Measurements from ENCODE around the gene TJP3.
"Not testable (repeated sequence)": the region's sequence is repeated elsewhere in the genome, so short reads cannot be mapped to it uniquely, and the experiment has no call there.

The TJP3 gene

DNA sequence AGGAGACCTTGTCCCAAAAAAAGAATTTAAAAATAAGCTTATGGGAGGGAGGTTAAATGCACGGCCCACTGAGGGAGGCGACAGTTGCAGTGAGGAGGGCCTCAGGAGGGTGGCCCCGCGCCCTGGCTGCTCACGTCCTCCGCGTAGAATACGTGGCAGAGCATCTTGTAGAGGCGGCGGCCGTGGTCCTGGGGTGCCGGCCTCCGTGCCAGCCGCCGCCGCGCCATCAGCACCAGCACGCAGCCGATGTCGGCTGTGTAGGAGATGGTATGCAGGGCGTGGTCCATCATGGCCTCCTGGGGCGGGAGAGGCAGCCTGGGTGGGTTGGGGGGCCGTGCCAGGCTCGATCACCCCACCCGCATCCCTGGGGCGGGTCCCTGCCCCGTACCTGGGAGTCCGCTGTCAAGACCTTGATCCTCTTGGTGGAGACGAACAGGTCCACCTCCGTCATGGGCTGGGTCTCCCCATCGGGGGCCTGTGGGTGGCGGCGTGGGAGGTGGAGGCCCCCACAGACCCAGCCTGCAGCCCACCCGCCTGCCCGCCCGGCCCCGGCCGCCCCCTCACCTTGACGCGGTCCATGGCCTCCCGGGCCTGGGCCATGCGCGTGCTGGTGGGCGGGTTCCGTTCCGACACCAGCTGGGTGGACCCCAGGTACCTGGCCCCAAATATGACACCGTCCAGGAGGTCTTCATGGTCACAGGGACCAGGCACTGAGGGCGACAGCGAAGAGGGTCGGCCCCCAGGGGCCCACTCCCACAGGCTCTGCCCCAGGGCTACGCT lies 45.6 kb downstream of the TJP3 start:
- H3K27me3 Mint-ChIP-seq, result no peaks in the 10 kb centered on the region
- H3K4me1 Mint-ChIP-seq (ENCODE audit: low read depth), result peaks cover 8% of the 10 kb centered on the region
- H3K36me3 Mint-ChIP-seq (ENCODE audit: low read depth), result peaks cover 16% of the 10 kb centered on the region
- no peaks in the 10 kb centered on the region for H3K9me3 Mint-ChIP-seq
- H3K4me3 Mint-ChIP-seq, result no peak overlapping the region
- H3K27ac Mint-ChIP-seq, result no peak overlapping the region

DNA sequence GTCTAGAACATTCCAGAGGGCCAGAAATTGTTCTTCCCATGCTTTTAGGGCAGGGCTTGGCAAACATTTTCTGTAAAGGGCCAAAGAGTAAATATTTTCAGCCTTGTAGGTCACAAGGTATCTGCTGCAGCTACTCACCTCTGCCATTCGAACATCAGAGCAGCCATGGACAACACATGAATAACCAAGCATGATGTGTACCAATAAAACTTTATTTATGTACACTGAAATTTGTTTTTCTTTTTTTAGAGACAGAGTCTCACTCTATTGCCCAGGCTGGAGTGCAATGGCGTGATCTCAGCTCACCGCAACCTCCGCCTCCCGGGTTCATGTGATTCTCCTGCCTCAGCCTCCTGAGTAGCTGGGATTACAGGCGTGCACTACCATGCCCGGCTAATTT lies 49.5 kb downstream of the TJP3 start:
- not testable (repeated sequence) for H3K4me3 Mint-ChIP-seq, H3K27me3 Mint-ChIP-seq, H3K9me3 Mint-ChIP-seq, H3K27ac Mint-ChIP-seq
- peaks cover 10% of the 10 kb centered on the region for H3K36me3 Mint-ChIP-seq (ENCODE audit: low read depth)
- peaks cover 42% of the 10 kb centered on the region for H3K4me1 Mint-ChIP-seq (ENCODE audit: low read depth)

GRCh38 chr19:3758297-3758696 lies 50.1 kb downstream of the TJP3 start:
- H3K36me3 Mint-ChIP-seq (ENCODE audit: low read depth), result peaks cover 16% of the 10 kb centered on the region

GRCh38 chr19:3759482-3760254 lies 51.5 kb downstream of the TJP3 start:
- peaks cover 49% of the 10 kb centered on the region for H3K4me1 Mint-ChIP-seq (ENCODE audit: low read depth)
- H3K27ac Mint-ChIP-seq, result no peak overlapping the region
- no peaks in the 10 kb centered on the region for H3K9me3 Mint-ChIP-seq
- H3K27me3 Mint-ChIP-seq, result peaks cover 3% of the 10 kb centered on the region
- H3K4me3 Mint-ChIP-seq, result peak overlapping the region; percentile 96
- peaks cover 17% of the 10 kb centered on the region for H3K36me3 Mint-ChIP-seq (ENCODE audit: low read depth)

More at GRCh38 chr19:3758297-3758696, 50.1 kb downstream of the TJP3 start:
- H3K27me3 Mint-ChIP-seq, H3K27ac Mint-ChIP-seq, H3K9me3 Mint-ChIP-seq, H3K4me3 Mint-ChIP-seq: not testable (repeated sequence)
- H3K4me1 Mint-ChIP-seq (ENCODE audit: low read depth), result peaks cover 48% of the 10 kb centered on the region

DNA sequence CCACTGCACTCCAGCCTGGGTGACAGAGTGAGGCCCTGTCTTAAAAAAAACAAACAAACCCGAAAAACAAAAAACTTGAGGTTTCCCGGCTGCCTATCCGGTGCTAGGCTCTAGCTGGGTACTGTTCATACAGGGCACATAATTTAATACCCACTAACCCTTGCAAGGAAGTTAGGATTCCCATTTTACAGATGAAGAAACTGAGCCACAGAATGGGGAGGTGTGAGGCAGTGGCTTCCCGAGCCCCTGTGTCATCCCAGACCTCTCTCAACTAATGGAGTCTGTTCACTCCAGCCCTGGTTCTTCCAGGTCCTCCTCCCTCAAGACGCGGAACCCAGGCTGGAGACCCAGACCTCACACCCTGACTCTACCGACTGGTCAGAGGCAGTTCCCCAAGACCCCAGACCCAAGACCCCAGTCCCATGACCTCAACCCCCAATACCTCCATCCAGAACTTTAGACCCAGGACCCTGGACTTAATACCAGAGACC lies 52.7 kb downstream of the TJP3 start:
- peak overlapping the region; percentile 96 for H3K4me3 Mint-ChIP-seq
- H3K9me3 Mint-ChIP-seq, result no peaks in the 10 kb centered on the region
- peaks cover 17% of the 10 kb centered on the region for H3K36me3 Mint-ChIP-seq (ENCODE audit: low read depth)
- peaks cover 43% of the 10 kb centered on the region for H3K4me1 Mint-ChIP-seq (ENCODE audit: low read depth)
- peak overlapping the region; percentile 96 for H3K27ac Mint-ChIP-seq
- H3K27me3 Mint-ChIP-seq, result peaks cover 3% of the 10 kb centered on the region

GRCh38 chr19:3761382-3762129 lies 53.4 kb downstream of the TJP3 start, which contains the start of gene APBA3:
Gene APBA3, minus strand, starts transcription at chr19:3761692. Its CDS starts 1,428 bp downstream, at chr19:3760264.
- H3K27me3 Mint-ChIP-seq, result peaks cover 3% of the 10 kb centered on the region
- H3K27ac Mint-ChIP-seq, result peak within 1 kb of the TSS; percentile 99
- peaks cover 21% of the 10 kb centered on the region for H3K36me3 Mint-ChIP-seq (ENCODE audit: low read depth)
- H3K4me1 Mint-ChIP-seq (ENCODE audit: low read depth), result peaks cover 45% of the 10 kb centered on the region
- H3K9me3 Mint-ChIP-seq, result no peaks in the 10 kb centered on the region
- peak within 1 kb of the TSS; percentile 96 for H3K4me3 Mint-ChIP-seq

GRCh38 chr19:3762130-3762473 lies 53.9 kb downstream of the TJP3 start:
- Mint-ChIP-seq H3K4me3 (peak overlapping the region; percentile 96), H3K36me3 (ENCODE audit: low read depth) (peaks cover 21% of the 10 kb centered on the region), H3K9me3 (no peaks in the 10 kb centered on the region), H3K4me1 (ENCODE audit: low read depth) (peaks cover 47% of the 10 kb centered on the region), H3K27me3 (peaks cover 3% of the 10 kb centered on the region), H3K27ac (peak overlapping the region; percentile 99)

DNA sequence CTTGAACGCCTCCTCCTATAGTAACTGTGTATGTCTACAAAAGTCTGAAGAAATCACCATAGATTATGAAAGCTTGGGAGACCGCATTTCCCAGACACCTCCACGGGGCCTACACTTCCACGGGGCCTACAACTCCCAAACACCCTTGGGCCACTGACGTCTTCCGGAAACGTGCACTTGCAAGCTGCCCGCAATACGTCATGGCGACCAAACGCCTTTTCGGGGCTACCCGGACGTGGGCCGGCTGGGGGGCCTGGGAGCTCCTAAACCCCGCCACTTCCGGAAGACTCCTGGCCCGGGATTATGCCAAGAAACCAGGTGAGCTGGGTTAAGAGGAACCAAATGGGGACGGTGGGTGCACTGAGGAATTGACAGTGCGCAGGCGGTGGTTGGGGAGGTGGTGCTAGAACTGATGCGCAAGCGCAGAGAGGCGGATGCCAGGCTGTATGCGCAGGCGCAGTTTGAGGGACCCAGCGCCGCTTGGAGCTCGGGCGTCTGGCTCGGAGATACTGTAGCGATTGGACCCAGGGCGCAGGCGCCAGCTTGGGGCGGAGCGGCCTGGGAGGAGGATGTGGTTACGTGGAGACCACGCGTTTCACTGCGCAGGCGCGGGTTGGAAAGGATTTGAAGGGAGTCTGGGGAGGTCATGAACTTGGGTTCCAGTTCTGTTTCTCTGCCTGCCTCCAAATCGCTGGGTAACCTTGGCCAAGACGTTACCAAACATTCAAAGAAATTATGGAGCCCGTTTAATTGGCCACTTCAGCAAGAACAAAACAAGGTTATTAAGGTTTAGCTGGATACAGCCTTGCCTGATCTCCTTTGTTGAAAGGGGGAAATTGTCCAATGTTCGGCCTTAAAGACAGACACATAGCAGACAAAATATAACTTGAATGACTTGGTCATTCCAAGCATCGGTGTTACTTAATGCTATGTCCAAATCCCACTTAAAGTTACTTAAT lies 54.6 kb downstream of the TJP3 start, which contains the start of gene MRPL54:
MRPL54 (plus strand) TSS at position 182 of the 959 bp plus-strand sequence; CDS start at position 201, 19 bp downstream.
- Mint-ChIP-seq H3K36me3 (ENCODE audit: low read depth) (peaks cover 21% of the 10 kb centered on the region), H3K9me3 (no peaks in the 10 kb centered on the region), H3K4me1 (ENCODE audit: low read depth) (peaks cover 47% of the 10 kb centered on the region), H3K27ac (peak within 1 kb of the TSS; percentile 99), H3K4me3 (peak within 1 kb of the TSS; percentile 96), H3K27me3 (peaks cover 3% of the 10 kb centered on the region)

DNA sequence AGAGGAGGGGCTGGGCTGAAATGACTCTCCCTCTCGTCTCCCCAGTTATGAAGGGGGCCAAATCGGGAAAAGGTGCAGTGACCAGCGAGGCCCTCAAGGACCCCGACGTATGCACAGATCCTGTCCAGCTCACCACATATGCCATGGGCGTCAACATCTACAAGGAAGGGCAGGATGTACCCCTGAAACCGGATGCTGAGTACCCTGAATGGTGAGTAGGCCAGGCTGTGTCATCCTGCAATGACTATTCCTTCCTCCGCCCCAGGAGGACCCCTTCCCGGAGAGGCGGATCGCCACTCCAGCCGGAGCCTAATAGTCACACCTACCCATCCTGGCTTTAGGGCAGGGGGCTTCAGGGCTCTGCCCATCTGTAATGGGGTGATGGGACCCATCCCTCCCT lies 56.9 kb downstream of the TJP3 start:
- Mint-ChIP-seq H3K27me3 (peaks cover 3% of the 10 kb centered on the region), H3K27ac (no peak overlapping the region), H3K4me1 (ENCODE audit: low read depth) (peaks cover 35% of the 10 kb centered on the region), H3K36me3 (ENCODE audit: low read depth) (peaks cover 17% of the 10 kb centered on the region), H3K4me3 (no peak overlapping the region), H3K9me3 (no peaks in the 10 kb centered on the region)

- Mint-ChIP-seq H3K4me1 (ENCODE audit: low read depth) (peaks cover 32% of the 10 kb centered on the region), H3K36me3 (ENCODE audit: low read depth) (peaks cover 17% of the 10 kb centered on the region)
- not testable (repeated sequence) for H3K9me3 Mint-ChIP-seq, H3K27ac Mint-ChIP-seq, H3K4me3 Mint-ChIP-seq, H3K27me3 Mint-ChIP-seq
Measured at GRCh38 chr19:3765757-3766156, 57.6 kb downstream of the TJP3 start.

- Mint-ChIP-seq H3K27me3 (peaks cover 3% of the 10 kb centered on the region), H3K9me3 (no peaks in the 10 kb centered on the region), H3K36me3 (ENCODE audit: low read depth) (peaks cover 17% of the 10 kb centered on the region), H3K4me1 (ENCODE audit: low read depth) (peaks cover 24% of the 10 kb centered on the region), H3K4me3 (no peak overlapping the region), H3K27ac (peak overlapping the region; percentile 61)
Measured at GRCh38 chr19:3766520-3766919, 58.3 kb downstream of the TJP3 start.

DNA sequence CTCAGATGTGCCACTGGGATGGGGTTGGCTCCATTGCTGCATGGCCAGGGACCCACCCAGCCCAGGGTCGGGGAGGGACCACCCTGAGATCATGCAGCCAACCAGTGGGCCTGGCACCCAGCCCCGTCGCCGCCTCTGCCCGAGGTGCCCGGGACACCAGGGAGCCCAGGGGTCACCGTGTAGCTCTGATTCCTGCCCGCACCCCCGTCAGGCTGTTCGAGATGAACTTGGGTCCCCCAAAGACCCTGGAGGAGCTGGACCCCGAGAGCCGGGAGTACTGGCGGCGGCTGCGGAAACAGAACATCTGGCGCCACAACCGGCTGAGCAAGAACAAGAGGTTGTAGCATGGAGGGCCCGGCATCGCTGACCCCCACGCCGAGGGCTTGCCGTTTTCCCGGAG lies 58.9 kb downstream of the TJP3 start:
- H3K27me3 Mint-ChIP-seq, result peaks cover 3% of the 10 kb centered on the region
- peaks cover 19% of the 10 kb centered on the region for H3K4me1 Mint-ChIP-seq (ENCODE audit: low read depth)
- H3K27ac Mint-ChIP-seq, result peak overlapping the region; percentile 61
- H3K4me3 Mint-ChIP-seq, result no peak overlapping the region
- H3K9me3 Mint-ChIP-seq, result no peaks in the 10 kb centered on the region
- peaks cover 17% of the 10 kb centered on the region for H3K36me3 Mint-ChIP-seq (ENCODE audit: low read depth)

GRCh38 chr19:3768015-3768747 lies 60.0 kb downstream of the TJP3 start:
- Mint-ChIP-seq H3K27ac (no peak overlapping the region), H3K4me1 (ENCODE audit: low read depth) (peaks cover 9% of the 10 kb centered on the region), H3K36me3 (ENCODE audit: low read depth) (peaks cover 10% of the 10 kb centered on the region), H3K27me3 (no peaks in the 10 kb centered on the region), H3K4me3 (no peak overlapping the region), H3K9me3 (no peaks in the 10 kb centered on the region)

Data from stimulated activated naive CD8-positive, alpha-beta T cell treated with anti-CD3 and anti-CD28 coated beads, Interleukin-15, Interleukin-2, amounts not matched to agents 100 ng/mL and 50 ng/mL, for 24 hours (primary cell).